NCI-H524 treated with DMSO at 0.1 percent for 48 hours (cell line): ENCODE data around the gene ABCB11.
"Not testable (repeated sequence)": the region's sequence is repeated elsewhere in the genome, so short reads cannot be mapped to it uniquely, and the experiment has no call there.

Experiments used
- DNase-seq: peaks from one replicate; lab custom pipeline; 2025; lab: John Stamatoyannopoulos, UW

Gene ABCB11

GRCh38 chr2:168890006-168890782 lies 140.9 kb downstream of the ABCB11 start, which contains the start of gene SPC25:
Gene SPC25, minus strand, starts transcription at chr2:168890430. Its CDS starts 911 bp downstream, at chr2:168889519.
- DNase-seq = peak; percentile 87

DNA sequence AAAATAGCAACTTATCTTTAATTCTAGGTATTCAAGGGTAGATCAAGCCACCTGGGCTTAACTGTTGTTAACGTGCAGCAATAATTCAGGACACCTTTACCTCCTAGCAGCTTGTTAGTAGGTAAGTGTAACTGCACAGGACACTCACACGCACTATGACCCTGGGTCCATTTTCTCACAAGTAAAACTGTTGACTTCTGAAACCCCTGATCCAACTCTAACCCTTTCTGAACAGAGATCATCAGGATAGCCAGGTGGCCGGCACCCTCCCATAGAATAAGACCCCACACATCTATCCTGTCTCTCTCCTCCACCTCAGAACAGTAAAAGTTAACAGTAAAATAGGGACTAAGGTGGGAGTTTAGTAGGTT lies 141.5 kb downstream of the ABCB11 start:
- no peak for DNase-seq

- no peak for DNase-seq
These were observed 146.1 kb downstream of the ABCB11 start for GRCh38 chr2:168884975-168885374.

DNA sequence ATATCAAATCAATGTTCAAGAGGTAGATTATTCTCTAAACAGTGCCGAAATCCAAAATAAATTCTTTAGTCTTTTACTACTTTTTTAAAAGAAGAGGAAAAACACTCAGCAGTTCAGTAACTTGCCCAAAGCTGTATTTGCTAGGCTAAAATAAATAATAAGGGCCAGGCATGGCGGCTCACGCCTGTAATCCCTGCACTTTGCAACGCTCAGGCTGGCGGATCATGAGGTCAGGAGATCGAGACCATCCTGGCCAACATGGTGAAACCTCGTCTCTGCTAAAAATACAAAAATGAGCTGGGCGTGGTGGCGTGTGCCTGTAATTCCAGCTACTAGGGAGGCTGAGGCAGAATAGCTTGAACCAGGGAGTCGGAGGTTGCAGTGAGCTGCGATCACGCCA lies 149.0 kb downstream of the ABCB11 start:
- DNase-seq = not testable (repeated sequence)

DNA sequence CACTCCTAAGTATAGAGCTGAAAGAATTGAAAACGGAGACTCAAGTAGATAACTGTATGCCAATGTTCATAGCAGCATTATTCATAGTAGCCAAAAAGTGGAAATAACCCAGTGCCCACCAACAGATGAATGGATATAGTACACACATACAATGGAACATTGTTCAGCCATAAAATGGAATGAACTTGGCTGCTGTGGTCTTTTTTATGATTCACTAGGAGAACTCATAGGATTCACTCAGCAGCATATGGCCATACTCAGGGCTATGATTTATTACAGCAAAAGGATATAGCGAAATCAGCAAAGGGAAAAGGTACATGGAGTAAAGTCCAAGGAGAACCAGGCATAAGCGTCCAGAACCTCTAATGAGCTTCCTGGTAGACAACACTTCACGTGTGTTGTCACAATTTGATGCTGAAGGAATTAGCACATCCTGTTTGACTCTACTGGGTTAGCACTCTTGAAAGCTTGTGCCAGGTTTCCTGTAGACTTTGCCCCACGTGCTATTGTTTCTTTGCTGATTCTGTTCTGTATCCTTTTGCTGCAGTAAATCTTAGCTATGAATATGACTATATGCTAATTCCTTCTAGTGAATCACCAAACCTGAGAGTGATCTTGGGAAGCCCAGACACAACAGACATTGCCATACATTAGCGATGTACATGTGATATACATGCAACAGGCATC lies 156.6 kb downstream of the ABCB11 start:
- DNase-seq = no peak

GRCh38 chr2:168870824-168871223 lies 160.3 kb downstream of the ABCB11 start:
- DNase-seq = not testable (repeated sequence)
